Measurements from ENCODE around the gene HOXA5.

HOXA5 gene

GRCh38 chr7:27096768-27097514 is 46.5 kb downstream of the HOXA5 start:
- no peaks in the 10 kb centered on the region for H3K36me3 ChIP-seq (ENCODE audit: insufficient read depth, low read length)
- peak overlapping the region; percentile 74; the same call in 1 of the 2 replicates for H3K9ac ChIP-seq (ENCODE audit: low read depth, low read length)
- peaks cover 40% of the 10 kb centered on the region for H3K4me1 ChIP-seq (ENCODE audit: insufficient read depth, low read length)
- no peaks in the 10 kb centered on the region for H3K9me3 ChIP-seq (ENCODE audit: control insufficient read depth, insufficient read depth, low read length)

- Histone ChIP-seq H3K9me3 (ENCODE audit: control insufficient read depth, insufficient read depth, low read length) (no peaks in the 10 kb centered on the region), H3K4me1 (ENCODE audit: insufficient read depth, low read length) (peaks cover 48% of the 10 kb centered on the region), H3K9ac (ENCODE audit: low read depth, low read length) (peak within 1 kb of the TSS; percentile 74), H3K36me3 (ENCODE audit: insufficient read depth, low read length) (no peaks in the 10 kb centered on the region)
These were observed 47.3 kb downstream of the HOXA5 start, which contains the start of gene HOXA1 for GRCh38 chr7:27095897-27096767. Gene HOXA1, minus strand, starts transcription at chr7:27096000. Its CDS starts 88 bp downstream, at chr7:27095912.

- Histone ChIP-seq H3K9ac (ENCODE audit: low read depth, low read length) (peak overlapping the region; percentile 74; the same call in 1 of the 2 replicates), H3K4me1 (ENCODE audit: insufficient read depth, low read length) (peaks cover 47% of the 10 kb centered on the region), H3K9me3 (ENCODE audit: control insufficient read depth, insufficient read depth, low read length) (no peaks in the 10 kb centered on the region), H3K36me3 (ENCODE audit: insufficient read depth, low read length) (no peaks in the 10 kb centered on the region)
These were observed 48.2 kb downstream of the HOXA5 start for GRCh38 chr7:27095050-27095896.

DNA sequence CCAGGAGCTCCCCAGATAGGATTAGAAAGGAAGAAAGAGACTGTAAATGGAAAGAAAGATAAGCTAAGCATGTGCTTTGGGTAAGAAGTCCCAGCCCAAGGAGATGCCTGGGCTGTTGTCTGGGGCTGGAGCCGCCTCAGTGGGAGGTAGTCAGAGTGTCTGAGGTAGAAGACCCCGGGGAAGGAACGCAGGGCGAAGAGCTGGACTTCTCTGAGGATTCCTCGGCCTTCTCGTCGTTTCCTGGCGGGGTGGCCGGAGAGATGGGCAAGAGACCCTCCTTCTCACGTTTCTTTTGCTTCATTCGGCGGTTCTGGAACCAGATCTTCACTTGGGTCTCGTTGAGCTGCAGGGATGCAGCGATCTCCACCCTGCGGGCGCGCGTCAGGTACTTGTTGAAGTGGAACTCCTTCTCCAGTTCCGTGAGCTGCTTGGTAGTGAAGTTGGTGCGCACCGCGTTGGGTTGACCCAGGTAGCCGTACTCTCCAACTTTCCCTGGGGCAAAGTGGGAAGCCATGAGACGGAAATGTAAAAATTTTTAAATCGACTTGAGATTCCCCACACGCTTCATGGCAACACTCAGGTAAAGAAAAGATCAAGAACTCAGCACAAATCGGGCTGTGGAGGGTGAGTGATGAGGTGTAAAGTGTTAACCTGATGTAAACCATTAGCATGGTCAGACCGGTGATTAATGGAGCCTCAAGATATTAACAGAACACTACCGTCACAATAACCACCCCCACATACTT is 49.0 kb downstream of the HOXA5 start:
- Histone ChIP-seq H3K4me1 (ENCODE audit: insufficient read depth, low read length) (peaks cover 47% of the 10 kb centered on the region), H3K9ac (ENCODE audit: low read depth, low read length) (peak overlapping the region; percentile 74; the same call in 1 of the 2 replicates), H3K36me3 (ENCODE audit: insufficient read depth, low read length) (no peaks in the 10 kb centered on the region), H3K9me3 (ENCODE audit: control insufficient read depth, insufficient read depth, low read length) (no peaks in the 10 kb centered on the region)

- H3K9ac ChIP-seq (ENCODE audit: low read depth, low read length), result no peak overlapping the region
- no peaks in the 10 kb centered on the region for H3K9me3 ChIP-seq (ENCODE audit: control insufficient read depth, insufficient read depth, low read length)
- H3K4me1 ChIP-seq (ENCODE audit: insufficient read depth, low read length), result peaks cover 47% of the 10 kb centered on the region
- H3K36me3 ChIP-seq (ENCODE audit: insufficient read depth, low read length), result no peaks in the 10 kb centered on the region
These were observed 50.1 kb downstream of the HOXA5 start for GRCh38 chr7:27093184-27093895.

- no peaks in the 10 kb centered on the region for H3K36me3 ChIP-seq (ENCODE audit: insufficient read depth, low read length)
- H3K9me3 ChIP-seq (ENCODE audit: control insufficient read depth, insufficient read depth, low read length), result no peaks in the 10 kb centered on the region
- H3K4me1 ChIP-seq (ENCODE audit: insufficient read depth, low read length), result peaks cover 44% of the 10 kb centered on the region
- no peak overlapping the region for H3K9ac ChIP-seq (ENCODE audit: low read depth, low read length)
These were observed 50.7 kb downstream of the HOXA5 start for GRCh38 chr7:27092819-27093110.

GRCh38 chr7:27091941-27092818 is 51.3 kb downstream of the HOXA5 start:
- H3K36me3 ChIP-seq (ENCODE audit: insufficient read depth, low read length), result no peaks in the 10 kb centered on the region
- H3K9me3 ChIP-seq (ENCODE audit: control insufficient read depth, insufficient read depth, low read length), result no peaks in the 10 kb centered on the region
- no peak overlapping the region for H3K9ac ChIP-seq (ENCODE audit: low read depth, low read length)
- peaks cover 41% of the 10 kb centered on the region for H3K4me1 ChIP-seq (ENCODE audit: insufficient read depth, low read length)

GRCh38 chr7:27091105-27091504 is 52.4 kb downstream of the HOXA5 start:
- Histone ChIP-seq H3K9me3 (ENCODE audit: control insufficient read depth, insufficient read depth, low read length) (no peaks in the 10 kb centered on the region), H3K36me3 (ENCODE audit: insufficient read depth, low read length) (no peaks in the 10 kb centered on the region), H3K9ac (ENCODE audit: low read depth, low read length) (no peak overlapping the region), H3K4me1 (ENCODE audit: insufficient read depth, low read length) (peaks cover 41% of the 10 kb centered on the region)

Data from ES-I3 (cell line).